Mucosa of stomach (tissue), 1 donor: ENCODE results near the gene ATP1B3.
"Not testable (repeated sequence)": the region's sequence is repeated elsewhere in the genome, so short reads cannot be mapped to it uniquely, and the experiment has no call there.

Experiments
- H3K27me3 ChIP-seq: one replicate; pipeline ENCODE4 v1.7.0; 2013; ENCODE audit warnings: mild to moderate bottlenecking, low read length; ENCODE audit not compliant: control insufficient read depth, insufficient read depth
- H3K36me3 ChIP-seq: one replicate; pipeline ENCODE4 v1.7.0; 2013; ENCODE audit warnings: low read length; ENCODE audit not compliant: control insufficient read depth, insufficient read depth
- H3K4me1 ChIP-seq: one replicate; pipeline ENCODE4 v1.7.0; 2013; ENCODE audit warnings: mild to moderate bottlenecking, low read length; ENCODE audit not compliant: control insufficient read depth, insufficient read depth
- H3K4me3 ChIP-seq: one replicate; pipeline ENCODE4 v1.7.0; 2013; ENCODE audit warnings: low read length
- H3K9ac ChIP-seq: one replicate; pipeline ENCODE4 v1.7.0; 2013; ENCODE audit warnings: mild to moderate bottlenecking, low read length, moderate library complexity
- H3K9me3 ChIP-seq: one replicate; pipeline ENCODE4 v1.7.0; 2013; ENCODE audit warnings: mild to moderate bottlenecking, low read length, moderate library complexity; ENCODE audit not compliant: control insufficient read depth
- donor health status: Pancreatic carcinoma.

ATP1B3 gene

GRCh38 chr3:141848159-141848748 lies 28.2 kb upstream of the ATP1B3 start:
- not testable (repeated sequence) for H3K4me3 ChIP-seq, H3K4me1 ChIP-seq, H3K9me3 ChIP-seq, H3K9ac ChIP-seq, H3K36me3 ChIP-seq
- H3K27me3 ChIP-seq: peaks cover 59% of the 10 kb centered on the region

GRCh38 chr3:141849056-141849815 lies 27.2 kb upstream of the ATP1B3 start:
- H3K4me1 ChIP-seq: peaks cover 6% of the 10 kb centered on the region
- no peaks in the 10 kb centered on the region for H3K36me3 ChIP-seq
- no peak overlapping the region for H3K4me3 ChIP-seq
- H3K9ac ChIP-seq: no peak overlapping the region
- peaks cover 59% of the 10 kb centered on the region for H3K27me3 ChIP-seq
- no peaks in the 10 kb centered on the region for H3K9me3 ChIP-seq

GRCh38 chr3:141851411-141851810 lies 25.0 kb upstream of the ATP1B3 start:
- H3K27me3 ChIP-seq: peaks cover 53% of the 10 kb centered on the region
- no peak overlapping the region for H3K9ac ChIP-seq
- H3K9me3 ChIP-seq: no peaks in the 10 kb centered on the region
- no peaks in the 10 kb centered on the region for H3K36me3 ChIP-seq
- no peaks in the 10 kb centered on the region for H3K4me1 ChIP-seq
- no peak overlapping the region for H3K4me3 ChIP-seq

GRCh38 chr3:141853081-141853601 lies 23.3 kb upstream of the ATP1B3 start:
- peaks cover 55% of the 10 kb centered on the region for H3K27me3 ChIP-seq
- no peaks in the 10 kb centered on the region for H3K9me3 ChIP-seq
- H3K4me3 ChIP-seq: no peak overlapping the region
- H3K4me1 ChIP-seq: no peaks in the 10 kb centered on the region
- H3K36me3 ChIP-seq: no peaks in the 10 kb centered on the region
- H3K9ac ChIP-seq: no peak overlapping the region

- Histone ChIP-seq H3K4me3 (no peak overlapping the region), H3K9ac (no peak overlapping the region), H3K4me1 (no peaks in the 10 kb centered on the region), H3K27me3 (peaks cover 52% of the 10 kb centered on the region), H3K36me3 (no peaks in the 10 kb centered on the region), H3K9me3 (no peaks in the 10 kb centered on the region)
These were observed 22.7 kb upstream of the ATP1B3 start for GRCh38 chr3:141853629-141854168.

GRCh38 chr3:141854599-141854998 lies 21.8 kb upstream of the ATP1B3 start:
- no peaks in the 10 kb centered on the region for H3K4me1 ChIP-seq
- H3K4me3 ChIP-seq: no peak overlapping the region
- H3K27me3 ChIP-seq: peaks cover 47% of the 10 kb centered on the region
- no peak overlapping the region for H3K9ac ChIP-seq
- no peaks in the 10 kb centered on the region for H3K9me3 ChIP-seq
- H3K36me3 ChIP-seq: no peaks in the 10 kb centered on the region

- peaks cover 28% of the 10 kb centered on the region for H3K27me3 ChIP-seq
- H3K4me3 ChIP-seq: no peak overlapping the region
- H3K9ac ChIP-seq: no peak overlapping the region
- no peaks in the 10 kb centered on the region for H3K36me3 ChIP-seq
- H3K9me3 ChIP-seq: no peaks in the 10 kb centered on the region
- no peaks in the 10 kb centered on the region for H3K4me1 ChIP-seq
These were observed 18.1 kb upstream of the ATP1B3 start for GRCh38 chr3:141858312-141858711.

- H3K27me3 ChIP-seq: peaks cover 27% of the 10 kb centered on the region
- no peak overlapping the region for H3K9ac ChIP-seq
- H3K9me3 ChIP-seq: no peaks in the 10 kb centered on the region
- no peaks in the 10 kb centered on the region for H3K36me3 ChIP-seq
- no peaks in the 10 kb centered on the region for H3K4me1 ChIP-seq
- no peak overlapping the region for H3K4me3 ChIP-seq
These were observed 16.8 kb upstream of the ATP1B3 start for GRCh38 chr3:141859651-141860050.

- H3K27me3 ChIP-seq: peaks cover 23% of the 10 kb centered on the region
- H3K4me3 ChIP-seq: no peak overlapping the region
- H3K36me3 ChIP-seq: no peaks in the 10 kb centered on the region
- no peak overlapping the region for H3K9ac ChIP-seq
- H3K9me3 ChIP-seq: no peaks in the 10 kb centered on the region
- no peaks in the 10 kb centered on the region for H3K4me1 ChIP-seq
These were observed 16.3 kb upstream of the ATP1B3 start for GRCh38 chr3:141860086-141860669.

- Histone ChIP-seq H3K27me3 (peaks cover 22% of the 10 kb centered on the region), H3K4me1 (no peaks in the 10 kb centered on the region), H3K9me3 (no peaks in the 10 kb centered on the region), H3K9ac (no peak overlapping the region), H3K4me3 (no peak overlapping the region), H3K36me3 (no peaks in the 10 kb centered on the region)
These were observed 15.5 kb upstream of the ATP1B3 start for GRCh38 chr3:141860766-141861513.

- Histone ChIP-seq H3K9me3 (no peaks in the 10 kb centered on the region), H3K4me1 (no peaks in the 10 kb centered on the region), H3K4me3 (no peak overlapping the region), H3K27me3 (peaks cover 15% of the 10 kb centered on the region), H3K9ac (no peak overlapping the region), H3K36me3 (no peaks in the 10 kb centered on the region)
These were observed 14.1 kb upstream of the ATP1B3 start for GRCh38 chr3:141862279-141862816.
